GM04504 (cell line): ENCODE measurements around the gene CYP46A1.
"Not testable (repeated sequence)": the region's sequence is repeated elsewhere in the genome, so short reads cannot be mapped to it uniquely, and the experiment has no call there.

ENCODE experiments used
- DNase-seq: peaks from one replicate; pipeline ENCODE4 v3.0.0-alpha.2; 2012; ENCODE audit warnings: low read depth

CYP46A1 gene

DNA sequence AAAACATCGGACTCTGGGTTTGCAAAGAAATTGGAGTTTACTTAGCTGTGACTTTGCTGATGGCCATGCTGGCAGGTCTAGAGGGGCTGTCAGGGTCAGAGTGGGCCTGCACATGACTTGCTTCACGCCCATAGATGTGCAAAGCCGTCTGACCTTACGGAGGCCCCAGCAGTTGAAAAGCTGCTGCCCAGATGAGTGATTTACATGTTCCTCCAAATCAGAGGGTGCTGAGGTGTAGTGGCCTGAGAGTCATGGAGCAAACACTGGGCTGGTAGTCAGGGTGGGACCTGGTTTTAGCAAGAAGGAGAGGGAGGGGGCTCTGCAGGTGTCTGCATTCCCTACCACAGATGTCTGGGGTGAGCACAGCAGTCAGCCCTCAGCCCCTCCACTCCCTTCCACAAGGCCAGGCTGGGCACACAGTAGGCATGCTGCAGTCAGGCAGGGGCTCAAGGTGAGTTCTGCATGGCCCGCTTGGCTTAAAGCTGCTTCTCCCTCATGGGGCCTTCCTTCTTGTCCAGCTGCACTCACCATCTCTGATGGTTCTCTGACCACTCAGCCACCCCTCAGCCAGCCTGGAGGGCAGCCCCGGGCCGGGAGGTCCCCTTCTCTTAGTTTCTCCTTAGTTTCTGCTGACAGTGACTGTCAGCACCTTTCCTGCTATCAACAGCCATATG, 74.9 kb downstream of the CYP46A1 start:
- DNase-seq, result no peak

GRCh38 chr14:99759546-99759925, 75.4 kb downstream of the CYP46A1 start:
- no peak for DNase-seq

- DNase-seq, result no peak
These were observed 76.7 kb downstream of the CYP46A1 start for GRCh38 chr14:99760817-99761216.

- DNase-seq, result not testable (repeated sequence)
These were observed 78.8 kb downstream of the CYP46A1 start for GRCh38 chr14:99762911-99763310.

DNA sequence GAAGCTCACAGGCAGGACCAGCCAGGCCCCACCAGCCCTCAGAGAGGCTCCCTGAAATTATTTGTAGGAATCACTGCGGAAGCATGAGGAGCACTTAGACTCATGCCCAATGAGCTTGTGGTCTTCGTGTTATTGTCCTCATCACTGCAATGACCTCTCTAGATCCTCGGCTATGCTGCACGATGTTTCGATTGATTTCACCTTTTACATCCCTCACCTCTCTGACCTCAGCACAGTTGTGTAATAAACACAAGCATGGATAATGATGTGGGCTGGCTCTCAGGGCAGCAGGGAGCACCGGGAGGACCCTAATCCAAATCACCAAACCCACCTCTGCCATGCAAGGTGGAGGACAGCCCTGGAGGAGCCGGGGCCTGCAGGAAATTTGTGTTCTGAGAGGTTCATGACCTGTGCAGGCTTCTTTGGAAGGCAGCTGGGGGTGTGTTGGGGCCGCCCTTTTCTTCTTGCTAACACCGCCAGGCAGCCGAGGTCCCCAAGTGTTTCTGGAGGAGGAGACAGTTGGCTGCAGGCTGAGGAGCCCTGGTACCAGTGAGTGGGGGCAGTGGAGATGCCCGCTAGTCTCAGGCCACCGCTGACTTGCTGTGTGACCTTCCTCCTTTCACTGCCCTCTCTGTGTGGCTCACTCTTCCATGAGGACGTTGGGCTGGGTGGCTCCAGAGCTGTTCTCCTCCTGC, 79.6 kb downstream of the CYP46A1 start:
- no peak for DNase-seq

GRCh38 chr14:99764222-99764706, 80.2 kb downstream of the CYP46A1 start:
- no peak for DNase-seq

DNA sequence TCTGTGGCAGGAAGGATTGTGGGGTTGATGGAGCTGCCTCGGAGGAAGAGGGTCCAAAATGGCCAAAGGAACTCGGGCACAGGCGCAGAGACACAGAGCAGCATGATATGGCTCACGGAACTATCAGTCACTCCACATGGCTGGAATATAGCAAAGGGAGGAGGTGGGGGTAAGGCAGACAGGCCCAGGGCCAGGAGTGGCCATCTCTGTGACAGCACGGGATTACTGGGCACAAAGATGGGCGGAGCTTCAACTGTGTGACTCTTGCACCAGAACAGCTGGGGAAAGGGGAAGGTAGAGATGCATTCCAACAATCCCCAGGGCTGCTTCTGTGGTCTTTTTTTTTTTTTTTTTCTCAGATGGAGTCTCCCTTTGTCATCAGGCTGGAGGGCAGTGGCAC, 84.3 kb downstream of the CYP46A1 start:
- DNase-seq, result no peak

- no peak for DNase-seq
These were observed 85.0 kb downstream of the CYP46A1 start for GRCh38 chr14:99769123-99769522.

DNA sequence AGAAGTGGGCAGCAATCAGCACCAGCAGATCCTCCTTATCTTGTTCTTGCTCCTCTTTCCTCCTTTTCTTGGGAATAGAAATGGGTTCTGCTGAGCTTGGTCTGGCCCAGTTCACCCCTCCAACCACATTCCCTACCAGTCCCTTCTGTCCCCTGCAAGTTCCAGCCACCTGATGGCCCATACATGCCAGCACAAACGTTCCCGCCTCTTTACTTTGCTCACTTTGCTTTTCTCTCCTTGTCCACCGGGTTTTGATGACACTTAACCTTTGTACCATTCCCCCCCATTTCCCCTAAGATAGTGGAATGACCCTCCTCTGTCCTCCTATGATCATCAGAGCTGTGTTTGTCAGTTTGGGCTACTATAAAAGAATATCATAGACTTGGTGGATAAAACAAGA, 85.7 kb downstream of the CYP46A1 start:
- DNase-seq, result no peak

DNA sequence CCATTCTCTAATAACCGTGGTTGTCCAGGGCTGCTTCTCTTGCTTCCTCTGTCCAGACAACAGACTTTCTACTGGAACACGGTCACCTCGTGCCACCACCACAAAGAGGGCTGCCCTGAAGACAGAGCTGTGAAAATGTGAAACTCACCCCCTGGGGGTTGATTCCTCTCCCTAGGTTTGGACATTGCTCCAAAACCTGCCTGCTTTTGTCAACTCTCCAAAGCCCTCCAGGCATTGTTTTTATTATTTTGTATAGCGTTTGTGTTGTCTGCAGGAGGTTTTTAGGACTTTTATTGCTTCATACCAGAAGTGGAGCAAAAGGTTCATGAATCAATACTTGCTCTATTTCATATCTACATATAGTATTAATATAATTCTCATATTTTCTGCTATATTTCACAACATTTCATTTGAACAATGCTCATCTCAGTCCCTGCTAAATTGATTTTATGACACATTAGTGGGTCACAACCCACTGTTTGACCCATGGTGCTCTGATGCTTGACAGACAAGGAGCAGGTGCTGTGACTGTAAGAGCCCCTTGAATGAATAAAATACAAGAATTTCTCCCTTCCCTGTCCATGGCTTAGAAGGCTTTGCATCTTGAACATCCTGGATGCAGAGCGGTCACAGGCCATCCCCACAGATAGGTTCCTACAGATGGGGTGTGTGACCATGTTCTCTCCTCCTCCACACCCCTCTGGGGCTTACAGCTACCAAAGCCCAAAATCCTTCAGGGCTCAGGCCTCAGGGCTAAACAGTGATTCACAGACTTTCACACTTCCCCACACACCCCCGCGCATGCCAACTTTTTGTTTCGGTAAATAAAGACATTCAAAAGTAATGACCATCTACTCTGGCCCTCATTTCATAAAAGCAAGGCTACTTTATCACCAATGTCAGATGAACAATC, 88.5 kb downstream of the CYP46A1 start:
- DNase-seq, result no peak

DNA sequence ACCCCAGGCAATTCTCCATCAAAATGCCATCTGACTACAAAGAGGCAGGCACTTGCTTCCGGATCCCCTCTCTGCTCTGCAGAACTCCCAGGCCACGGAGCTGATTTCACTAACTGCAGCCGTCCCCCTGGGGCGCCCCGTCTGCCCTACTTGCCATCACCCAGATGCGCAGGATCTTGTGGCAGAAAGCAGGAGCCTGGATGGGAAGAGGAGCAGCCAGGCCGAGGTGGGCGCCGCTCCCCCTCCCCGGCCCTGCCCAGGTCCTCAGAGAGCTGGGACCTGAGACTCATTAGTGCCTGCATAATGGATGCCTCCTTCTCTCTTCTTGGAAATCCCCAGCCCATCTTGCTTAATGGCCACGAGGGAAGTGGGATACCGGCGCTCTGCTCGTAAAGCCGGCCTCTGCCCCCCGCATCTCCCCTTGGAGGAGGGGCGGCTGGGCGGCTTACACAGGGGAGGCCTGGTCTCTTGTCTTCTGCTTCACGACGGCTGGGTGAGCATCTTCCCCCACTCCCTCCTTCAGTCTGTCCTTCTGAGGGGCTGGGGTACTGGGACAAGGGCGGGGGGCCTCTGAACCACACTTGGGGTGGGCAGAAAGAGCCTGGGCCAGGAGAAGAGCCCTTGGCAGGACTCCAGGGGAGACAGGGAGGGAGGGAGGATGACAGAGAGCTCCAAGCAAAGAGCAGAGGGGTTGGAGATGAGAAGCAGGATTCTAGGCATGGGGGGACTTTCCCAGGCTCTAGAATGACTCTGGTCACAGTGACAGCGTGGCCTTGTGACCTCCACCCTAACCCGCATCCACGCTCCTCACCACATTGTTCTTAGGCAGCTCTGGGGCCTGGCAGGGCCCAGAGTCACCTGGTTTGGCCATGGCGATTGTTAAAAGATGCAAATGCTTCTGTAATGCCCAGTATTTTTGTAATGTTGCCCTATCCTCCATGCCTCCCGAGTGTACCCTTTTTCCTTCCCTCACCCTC, 89.7 kb downstream of the CYP46A1 start:
- no peak for DNase-seq

GRCh38 chr14:99774556-99775307, 90.6 kb downstream of the CYP46A1 start:
- DNase-seq, result no peak

DNA sequence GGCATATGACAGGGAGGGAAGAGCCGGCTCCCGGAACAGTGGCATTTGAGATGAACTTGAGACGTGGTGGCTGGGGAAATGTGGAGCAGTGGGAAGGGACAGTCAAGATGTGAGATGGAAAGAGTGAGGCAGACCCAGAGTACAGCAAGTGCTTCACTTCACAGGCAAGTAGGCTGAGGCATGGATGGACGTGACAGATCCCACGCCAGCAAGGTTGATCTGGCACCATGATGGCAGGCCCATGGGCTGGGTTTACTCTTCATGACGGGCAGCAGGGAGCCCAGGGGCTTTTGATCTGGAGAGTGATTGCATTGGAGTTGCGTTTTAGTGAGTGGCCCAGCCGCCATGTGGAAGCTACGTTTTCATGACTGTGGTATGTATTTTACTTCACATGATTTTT, 91.3 kb downstream of the CYP46A1 start:
- no peak for DNase-seq
